HL-60 (cell line): ENCODE data around the gene GAK.

ENCODE experiments used
- DNase-seq, 2 experiments: peaks; one replicate each; pipeline ENCODE4 v3.0.0-alpha.2; 2010 to 2020; ENCODE audit warnings: low read depth in 1 of 2, low spot score in 1 of 2
- H3K27ac ChIP-seq: fragments of 250-450 bp; sonication (Bioruptor Pico); replicated peaks from 2 replicates; pipeline ENCODE4 v1.5.1; 2020; ENCODE audit warnings: mild to moderate bottlenecking, moderate library complexity
- H3K27me3 ChIP-seq: fragments of 250-450 bp; sonication (Bioruptor Pico); 2 replicates; pipeline ENCODE4 v1.5.1; 2021; ENCODE audit warnings: mild to moderate bottlenecking, moderate library complexity; ENCODE audit not compliant: insufficient read depth, poor library complexity, severe bottlenecking
- H3K4me3 ChIP-seq: replicated peaks from 2 replicates; pipeline ENCODE4 v1.5.1; 2011; ENCODE audit warnings: mild to moderate bottlenecking, control low read depth, low read length; ENCODE audit not compliant: insufficient read depth
- CTCF ChIP-seq: IDR thresholded peaks from one replicate; pipeline ENCODE4 v1.5.1; 2011; ENCODE audit warnings: low read length, control low read depth, inconsistent platforms; ENCODE audit not compliant: insufficient read depth
- GABPA ChIP-seq: IDR thresholded peaks from 2 replicates; pipeline ENCODE4 v1.6.1; 2012; ENCODE audit warnings: low read depth
- POLR2AphosphoS5 ChIP-seq: IDR thresholded peaks from 2 replicates; pipeline ENCODE4 v1.6.1; 2012; ENCODE audit warnings: low read depth
- REST ChIP-seq: IDR thresholded peaks from 2 replicates; pipeline ENCODE4 v1.6.1; 2012; ENCODE audit warnings: low read depth; ENCODE audit not compliant: insufficient replicate concordance
- SPI1 ChIP-seq: IDR thresholded peaks from 2 replicates; pipeline ENCODE4 v1.6.1; 2012; ENCODE audit warnings: low read depth, mild to moderate bottlenecking, borderline replicate concordance

Gene GAK

GRCh38 chr4:820230-821172 lies 111.6 kb downstream of the GAK start:
- Histone ChIP-seq H3K4me3 (no peak overlapping the region), H3K27me3 (peaks cover 25% of the 10 kb centered on the region), H3K27ac (no peak overlapping the region)
- DNase-seq, result no peak
- no peak for TF ChIP-seq POLR2AphosphoS5
- TF ChIP-seq SPI1, result no peak
- no peak for TF ChIP-seq CTCF
- no peak for TF ChIP-seq GABPA
- TF ChIP-seq REST, result no peak

- TF ChIP-seq POLR2AphosphoS5, result no peak
- TF ChIP-seq GABPA, result no peak
- TF ChIP-seq SPI1, result no peak
- no peak for TF ChIP-seq REST
- no peak for TF ChIP-seq CTCF
- Histone ChIP-seq H3K27me3 (peaks cover 18% of the 10 kb centered on the region), H3K4me3 (no peak overlapping the region), H3K27ac (no peak overlapping the region)
- DNase-seq, result no peak
These were observed 112.5 kb downstream of the GAK start for GRCh38 chr4:819401-820229.

GRCh38 chr4:818106-818921 lies 113.8 kb downstream of the GAK start:
- no peak overlapping the region for H3K27ac ChIP-seq
- H3K4me3 ChIP-seq, result no peak overlapping the region
- H3K27me3 ChIP-seq, result peaks cover 7% of the 10 kb centered on the region
- no peak for DNase-seq
- TF ChIP-seq GABPA (no peak), POLR2AphosphoS5 (no peak), CTCF (no peak), REST (no peak), SPI1 (no peak)
